Vagina (tissue), 2 donors: ENCODE data around the gene PTPRD. TPM values are rescaled to one million over a fixed set of nuclear protein-coding genes. Genes with fewer than 3 reads are reported as not detected.

ENCODE experiments used
- DNase-seq, 2 donors: peaks; one replicate each; pipeline ENCODE4 v3.0.0-alpha.2; 2017; ENCODE audit errors: extremely low spot score in 2 of 2
- H3K27ac ChIP-seq: fragments of 200-600 bp; sonication (generic); one replicate; pipeline ENCODE4 v1.5.1; 2019
- H3K27me3 ChIP-seq: fragments of 200-600 bp; sonication (generic); one replicate; pipeline ENCODE4 v1.5.1; 2019
- H3K36me3 ChIP-seq, 2 donors: fragments of 200-600 bp; sonication (generic); one replicate each; pipeline ENCODE4 v1.5.1; 2017 to 2019
- H3K4me1 ChIP-seq: fragments of 200-600 bp; sonication (generic); one replicate; pipeline ENCODE4 v1.5.1; 2019
- H3K4me3 ChIP-seq, 2 donors: fragments of 200-600 bp; sonication (generic); 1 replicate in 1 of 2; 2 replicates in 1 of 2; pipeline ENCODE4 v1.5.1; 2016 to 2019
- H3K9me3 ChIP-seq: fragments of 200-600 bp; sonication (generic); one replicate; pipeline ENCODE4 v1.5.1; 2019
- POLR2A ChIP-seq, 2 donors: fragments of 450-650 bp; IDR thresholded peaks; one replicate each; pipeline ENCODE4 v1.6.1; 2017; ENCODE audit warnings: antibody characterized with exemption in 2 of 2, mild to moderate bottlenecking in 2 of 2, moderate library complexity in 2 of 2
- POLR2AphosphoS5 ChIP-seq, 2 donors: sonication (generic); formaldehyde crosslinking; IDR thresholded peaks; one replicate each; pipeline ENCODE4 v1.9.0; 2017; ENCODE audit warnings: antibody characterized with exemption in 2 of 2, mild to moderate bottlenecking in 2 of 2, low read depth in 1 of 2; ENCODE audit not compliant: insufficient read depth in 1 of 2
- intact Hi-C: fragments of 100-400 bp; cut with DNase I; formaldehyde crosslinking; loops from one replicate; pipeline ENCODE4 v1.15.1; 2023
- total RNA-seq: library from RNA; depleted of rRNA; stranded (reverse); fragments of >200 nt; gene quantifications from one replicate; pipeline ENCODE4 v1.2.3, GENCODE V29; 2016
- TF ChIP-seq, protein P1 (sequence below), 3 experiments: fragments of 450-650 bp in 2 of 3; fragments of 200-600 bp in 1 of 3; sonication (generic) in 1 of 3; IDR thresholded peaks; one replicate each; pipeline ENCODE4 v1.5.1; 2017 to 2019; ENCODE audit warnings: antibody characterized with exemption in 3 of 3, mild to moderate bottlenecking in 2 of 3, moderate library complexity in 2 of 3

Gene PTPRD
- total RNA-seq, 1 donor from 2014 or later, result 10.3 TPM

DNA sequence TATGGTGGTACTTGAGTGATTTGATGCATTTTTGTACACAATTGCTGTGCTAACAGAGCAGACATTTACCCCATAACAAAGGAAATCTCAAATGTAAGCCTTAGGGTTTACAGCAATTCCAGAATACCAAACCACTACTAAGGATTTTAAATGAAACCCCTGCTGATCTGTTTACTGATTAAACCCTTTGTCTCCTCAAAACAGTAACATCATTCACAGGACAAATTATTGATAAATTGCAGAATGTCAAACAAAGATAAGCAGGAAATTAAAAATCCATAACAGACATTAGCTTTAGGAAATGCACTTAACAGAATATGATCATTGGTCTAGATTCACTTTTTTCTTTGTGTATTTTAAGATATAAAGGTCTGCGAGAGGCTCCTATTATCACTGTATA is 1796.9 kb downstream of the PTPRD start:
- H3K4me1 ChIP-seq, result no peaks in the 10 kb centered on the region
- no peaks in the 10 kb centered on the region for H3K27me3 ChIP-seq
- intact Hi-C loops, result no loop called here
- H3K9me3 ChIP-seq, result no peaks in the 10 kb centered on the region
- no peak for DNase-seq
- no peak overlapping the region for H3K27ac ChIP-seq
- no peaks in the 10 kb centered on the region for H3K36me3 ChIP-seq
- no peak overlapping the region for H3K4me3 ChIP-seq
- TF ChIP-seq POLR2AphosphoS5 (IDR thresholded peaks at IDR 0.05; ENCODE audit: insufficient read depth in 1 of 2, low read depth in 1 of 2) (no peak), POLR2A (IDR thresholded peaks at IDR 0.05) (no peak)
- TF ChIP-seq, protein P1, sequence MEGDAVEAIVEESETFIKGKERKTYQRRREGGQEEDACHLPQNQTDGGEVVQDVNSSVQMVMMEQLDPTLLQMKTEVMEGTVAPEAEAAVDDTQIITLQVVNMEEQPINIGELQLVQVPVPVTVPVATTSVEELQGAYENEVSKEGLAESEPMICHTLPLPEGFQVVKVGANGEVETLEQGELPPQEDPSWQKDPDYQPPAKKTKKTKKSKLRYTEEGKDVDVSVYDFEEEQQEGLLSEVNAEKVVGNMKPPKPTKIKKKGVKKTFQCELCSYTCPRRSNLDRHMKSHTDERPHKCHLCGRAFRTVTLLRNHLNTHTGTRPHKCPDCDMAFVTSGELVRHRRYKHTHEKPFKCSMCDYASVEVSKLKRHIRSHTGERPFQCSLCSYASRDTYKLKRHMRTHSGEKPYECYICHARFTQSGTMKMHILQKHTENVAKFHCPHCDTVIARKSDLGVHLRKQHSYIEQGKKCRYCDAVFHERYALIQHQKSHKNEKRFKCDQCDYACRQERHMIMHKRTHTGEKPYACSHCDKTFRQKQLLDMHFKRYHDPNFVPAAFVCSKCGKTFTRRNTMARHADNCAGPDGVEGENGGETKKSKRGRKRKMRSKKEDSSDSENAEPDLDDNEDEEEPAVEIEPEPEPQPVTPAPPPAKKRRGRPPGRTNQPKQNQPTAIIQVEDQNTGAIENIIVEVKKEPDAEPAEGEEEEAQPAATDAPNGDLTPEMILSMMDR (IDR thresholded peaks at IDR 0.05), result no peak

DNA sequence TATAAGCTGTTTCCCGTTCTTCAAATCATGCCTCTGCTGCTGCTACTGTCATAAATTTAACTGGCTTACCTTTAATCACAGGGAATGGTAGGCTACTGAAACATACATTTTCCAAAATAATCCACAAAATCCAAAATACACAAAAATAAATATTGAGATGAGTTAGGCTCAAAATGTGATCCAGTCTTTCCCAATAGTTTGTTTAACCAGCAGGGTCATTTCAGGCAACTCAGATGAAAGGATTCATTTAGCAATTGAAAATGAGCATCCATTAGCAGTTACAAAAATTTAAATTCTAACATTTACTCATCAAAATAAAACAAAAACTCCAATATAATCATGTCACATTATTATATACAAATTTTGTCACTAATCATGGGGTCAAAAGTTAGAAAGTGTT is 1797.6 kb downstream of the PTPRD start:
- no peaks in the 10 kb centered on the region for H3K27me3 ChIP-seq
- no peak for DNase-seq
- no peaks in the 10 kb centered on the region for H3K36me3 ChIP-seq
- no peaks in the 10 kb centered on the region for H3K4me1 ChIP-seq
- TF ChIP-seq POLR2A (IDR thresholded peaks at IDR 0.05) (no peak), POLR2AphosphoS5 (IDR thresholded peaks at IDR 0.05; ENCODE audit: insufficient read depth in 1 of 2, low read depth in 1 of 2) (no peak)
- TF ChIP-seq, protein P1 (IDR thresholded peaks at IDR 0.05), result no peak
- H3K27ac ChIP-seq, result no peak overlapping the region
- intact Hi-C loops, result no loop called here
- no peak overlapping the region for H3K4me3 ChIP-seq
- H3K9me3 ChIP-seq, result no peaks in the 10 kb centered on the region

DNA sequence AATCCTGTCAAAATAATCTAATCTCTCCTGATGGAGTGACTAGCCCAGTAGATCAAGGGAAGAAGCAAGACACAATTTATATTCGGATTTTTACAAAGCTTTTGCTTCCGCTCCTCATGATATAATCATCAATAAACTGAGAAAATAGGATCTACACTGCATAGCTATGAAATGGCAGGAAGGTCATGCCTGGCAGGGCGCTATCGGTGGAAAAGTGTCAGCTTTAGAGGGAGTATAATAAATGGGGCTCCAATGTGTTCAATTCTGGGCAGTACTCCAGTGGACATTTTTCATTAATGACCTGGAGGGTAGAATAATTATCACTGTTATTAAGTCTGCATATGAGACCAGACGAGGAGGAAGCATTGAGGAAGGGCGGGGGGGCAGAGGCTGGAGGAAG is 1799.9 kb downstream of the PTPRD start:
- Histone ChIP-seq H3K27ac (no peak overlapping the region), H3K27me3 (no peaks in the 10 kb centered on the region), H3K4me3 (no peak overlapping the region), H3K4me1 (no peaks in the 10 kb centered on the region), H3K9me3 (no peaks in the 10 kb centered on the region), H3K36me3 (no peaks in the 10 kb centered on the region)
- no peak for DNase-seq
- TF ChIP-seq, protein P1 (IDR thresholded peaks at IDR 0.05), result no peak
- TF ChIP-seq POLR2A (IDR thresholded peaks at IDR 0.05) (no peak), POLR2AphosphoS5 (IDR thresholded peaks at IDR 0.05; ENCODE audit: insufficient read depth in 1 of 2, low read depth in 1 of 2) (no peak)
- intact Hi-C loops, result no loop called here

DNA sequence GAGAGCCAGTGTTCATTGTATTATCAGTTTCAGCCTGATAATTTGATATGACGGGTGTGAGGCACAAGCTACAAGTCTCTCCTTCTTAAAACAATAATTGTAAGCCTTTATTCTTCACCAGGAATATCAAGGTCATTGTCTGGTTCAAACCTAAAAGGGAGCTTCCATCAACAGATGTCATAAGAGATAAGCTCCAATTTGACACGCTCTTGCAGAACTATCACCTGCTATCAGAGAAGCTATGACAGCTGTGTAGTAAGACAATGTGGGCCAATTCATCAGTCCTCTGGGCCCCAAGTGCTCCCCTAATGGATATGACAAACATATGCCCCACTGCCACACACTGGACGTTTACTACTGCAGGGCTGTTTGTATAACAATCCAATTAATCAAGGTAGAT is 1803.1 kb downstream of the PTPRD start:
- no peaks in the 10 kb centered on the region for H3K4me1 ChIP-seq
- TF ChIP-seq, protein P1 (IDR thresholded peaks at IDR 0.05), result no peak
- no peak for TF ChIP-seq POLR2AphosphoS5 (IDR thresholded peaks at IDR 0.05; ENCODE audit: insufficient read depth in 1 of 2, low read depth in 1 of 2)
- no peak for TF ChIP-seq POLR2A (IDR thresholded peaks at IDR 0.05)
- no peak overlapping the region for H3K4me3 ChIP-seq
- no peak overlapping the region for H3K27ac ChIP-seq
- H3K36me3 ChIP-seq, result no peaks in the 10 kb centered on the region
- no peaks in the 10 kb centered on the region for H3K9me3 ChIP-seq
- DNase-seq, result no peak
- H3K27me3 ChIP-seq, result no peaks in the 10 kb centered on the region
- intact Hi-C loops, result no loop called here

DNA sequence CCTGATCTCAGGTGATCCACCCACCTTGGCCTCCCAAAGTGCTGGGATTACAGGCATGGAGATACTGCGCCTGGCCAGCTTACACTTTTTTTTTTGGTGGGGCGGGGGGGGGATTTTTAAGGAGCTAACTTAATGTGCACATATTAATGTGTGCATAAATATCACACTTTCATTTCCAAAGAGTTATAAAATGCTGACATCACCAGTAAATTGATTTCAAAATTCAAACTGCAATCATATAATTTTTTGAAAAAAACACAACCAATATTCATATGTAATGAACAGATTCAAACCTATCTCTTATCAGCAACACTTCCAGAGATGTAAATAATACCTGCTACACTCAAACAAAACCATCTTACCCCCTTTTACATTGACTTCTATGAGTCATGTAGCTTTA is 1806.7 kb downstream of the PTPRD start:
- intact Hi-C loops, result no loop called here
- no peaks in the 10 kb centered on the region for H3K36me3 ChIP-seq
- no peak for DNase-seq
- no peaks in the 10 kb centered on the region for H3K27me3 ChIP-seq
- no peak overlapping the region for H3K27ac ChIP-seq
- no peak overlapping the region for H3K4me3 ChIP-seq
- no peaks in the 10 kb centered on the region for H3K9me3 ChIP-seq
- TF ChIP-seq POLR2A (IDR thresholded peaks at IDR 0.05) (no peak), POLR2AphosphoS5 (IDR thresholded peaks at IDR 0.05; ENCODE audit: insufficient read depth in 1 of 2, low read depth in 1 of 2) (no peak)
- TF ChIP-seq, protein P1 (IDR thresholded peaks at IDR 0.05), result no peak
- no peaks in the 10 kb centered on the region for H3K4me1 ChIP-seq
